ENCODE data around the gene DOCK2.

DOCK2 gene

GRCh38 chr5:169871826-169872490 is 234.9 kb downstream of the DOCK2 start:
- TF ChIP-seq CTCF (IDR thresholded peaks at IDR 0.05; ENCODE audit: extremely low read depth, insufficient read depth, missing control alignments), result no peak
- no peak for DNase-seq (ENCODE audit: low spot score)
- in situ Hi-C loops (cut with MboI; ENCODE audit: low pct_unique_long_range_greater_than_20kb, low sequenced_read_pairs, unreplicated experiment), result no loop called here

- in situ Hi-C loops (cut with MboI; ENCODE audit: low pct_unique_long_range_greater_than_20kb, low sequenced_read_pairs, unreplicated experiment), result no loop called here
- TF ChIP-seq CTCF (IDR thresholded peaks at IDR 0.05; ENCODE audit: extremely low read depth, insufficient read depth, missing control alignments), result no peak
- DNase-seq (ENCODE audit: low spot score), result no peak
Observed at GRCh38 chr5:169873642-169874041, 236.6 kb downstream of the DOCK2 start.

GRCh38 chr5:169874621-169875020 is 237.5 kb downstream of the DOCK2 start:
- in situ Hi-C loops (cut with MboI; ENCODE audit: low pct_unique_long_range_greater_than_20kb, low sequenced_read_pairs, unreplicated experiment), result no loop called here
- DNase-seq (ENCODE audit: low spot score), result no peak

GRCh38 chr5:169875091-169875728 is 238.1 kb downstream of the DOCK2 start:
- in situ Hi-C loops (cut with MboI; ENCODE audit: low pct_unique_long_range_greater_than_20kb, low sequenced_read_pairs, unreplicated experiment), result no loop called here
- no peak for DNase-seq (ENCODE audit: low spot score)

More at GRCh38 chr5:169874621-169875020, 237.5 kb downstream of the DOCK2 start:
- no peak for TF ChIP-seq CTCF (IDR thresholded peaks at IDR 0.05; ENCODE audit: extremely low read depth, insufficient read depth, missing control alignments)

GRCh38 chr5:169875731-169876130 is 238.7 kb downstream of the DOCK2 start:
- no peak for TF ChIP-seq CTCF (IDR thresholded peaks at IDR 0.05; ENCODE audit: extremely low read depth, insufficient read depth, missing control alignments)
- in situ Hi-C loops (cut with MboI; ENCODE audit: low pct_unique_long_range_greater_than_20kb, low sequenced_read_pairs, unreplicated experiment), result no loop called here
- no peak for DNase-seq (ENCODE audit: low spot score)

More at GRCh38 chr5:169875091-169875728, 238.1 kb downstream of the DOCK2 start:
- TF ChIP-seq CTCF (IDR thresholded peaks at IDR 0.05; ENCODE audit: extremely low read depth, insufficient read depth, missing control alignments), result no peak

DNA sequence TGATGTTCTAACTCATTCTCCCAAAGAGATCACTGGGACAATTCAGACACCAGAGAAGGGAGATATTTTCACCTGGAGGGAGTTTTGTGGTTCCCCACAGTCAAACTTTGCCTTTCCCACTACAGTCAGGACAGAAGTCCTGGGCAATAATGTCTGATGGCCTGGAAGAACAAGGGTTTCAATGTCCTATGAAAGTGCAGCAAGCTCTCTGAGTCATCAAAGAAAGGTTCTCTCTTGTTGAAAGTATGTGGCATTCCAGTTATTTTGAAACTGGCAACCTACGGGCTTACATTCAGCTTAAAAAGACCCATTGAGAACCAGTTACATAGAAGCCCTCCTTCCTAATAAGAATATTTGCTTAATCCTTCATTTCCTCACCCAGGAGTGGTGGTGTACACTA is 239.3 kb downstream of the DOCK2 start:
- DNase-seq (ENCODE audit: low spot score), result no peak
- in situ Hi-C loops (cut with MboI; ENCODE audit: low pct_unique_long_range_greater_than_20kb, low sequenced_read_pairs, unreplicated experiment), result no loop called here
- TF ChIP-seq CTCF (IDR thresholded peaks at IDR 0.05; ENCODE audit: extremely low read depth, insufficient read depth, missing control alignments), result no peak

Data from GM13977 (cell line).